Fibroblast of skin of right biceps (primary cell): ENCODE measurements around the gene CD300E.
"Not testable (repeated sequence)": the region's sequence is repeated elsewhere in the genome, so short reads cannot be mapped to it uniquely, and the experiment has no call there.

Experiments used
- DNase-seq: peaks from one replicate; pipeline ENCODE4 v3.0.0-alpha.2; 2013

Gene CD300E

GRCh38 chr17:74633326-74633725, 9.8 kb upstream of the CD300E start:
- no peak for DNase-seq

- no peak for DNase-seq
These were observed 9.1 kb upstream of the CD300E start for GRCh38 chr17:74632617-74633016.

- DNase-seq, result peak; percentile 35
These were observed 8.2 kb upstream of the CD300E start for GRCh38 chr17:74631468-74632450.

GRCh38 chr17:74630251-74630650, 6.7 kb upstream of the CD300E start:
- DNase-seq, result not testable (repeated sequence)

DNA sequence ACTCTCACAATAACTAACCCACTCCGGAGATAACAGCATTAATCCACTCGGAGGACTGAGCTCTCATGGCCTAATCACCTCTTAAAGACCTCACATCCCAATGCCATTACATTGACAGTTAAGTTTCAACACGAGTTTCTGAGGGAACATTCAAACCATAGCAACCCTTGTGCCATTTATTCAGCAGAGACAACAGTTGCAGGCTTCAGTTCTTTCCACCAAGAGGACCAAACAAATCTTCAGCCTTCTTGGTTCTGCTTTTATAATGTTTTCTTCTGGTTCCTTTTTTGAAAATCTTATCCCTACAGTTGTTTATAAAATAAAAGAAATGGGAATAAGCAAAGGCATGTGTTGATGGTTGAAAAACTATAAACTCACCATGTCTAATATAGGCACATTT, 2.1 kb upstream of the CD300E start:
- no peak for DNase-seq

DNA sequence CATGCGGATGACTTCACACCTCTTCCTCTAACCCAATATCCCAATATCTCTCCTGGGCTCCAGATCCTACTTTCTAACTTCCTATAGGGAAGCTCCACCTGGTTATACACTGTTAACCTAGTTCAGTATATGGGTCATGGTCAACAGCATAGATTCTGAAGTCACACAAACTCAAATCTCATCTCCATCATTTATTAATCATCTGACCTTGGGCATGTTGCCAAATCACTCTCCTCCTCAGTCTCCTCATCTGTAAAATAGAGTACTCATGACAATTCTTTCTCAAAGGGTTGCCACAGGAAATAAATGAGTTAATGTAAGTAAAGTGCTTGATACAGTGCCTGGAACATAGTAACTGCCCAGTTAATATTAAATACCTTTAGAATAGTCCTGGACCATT, 593 bp upstream of the CD300E start:
- no peak for DNase-seq

DNA sequence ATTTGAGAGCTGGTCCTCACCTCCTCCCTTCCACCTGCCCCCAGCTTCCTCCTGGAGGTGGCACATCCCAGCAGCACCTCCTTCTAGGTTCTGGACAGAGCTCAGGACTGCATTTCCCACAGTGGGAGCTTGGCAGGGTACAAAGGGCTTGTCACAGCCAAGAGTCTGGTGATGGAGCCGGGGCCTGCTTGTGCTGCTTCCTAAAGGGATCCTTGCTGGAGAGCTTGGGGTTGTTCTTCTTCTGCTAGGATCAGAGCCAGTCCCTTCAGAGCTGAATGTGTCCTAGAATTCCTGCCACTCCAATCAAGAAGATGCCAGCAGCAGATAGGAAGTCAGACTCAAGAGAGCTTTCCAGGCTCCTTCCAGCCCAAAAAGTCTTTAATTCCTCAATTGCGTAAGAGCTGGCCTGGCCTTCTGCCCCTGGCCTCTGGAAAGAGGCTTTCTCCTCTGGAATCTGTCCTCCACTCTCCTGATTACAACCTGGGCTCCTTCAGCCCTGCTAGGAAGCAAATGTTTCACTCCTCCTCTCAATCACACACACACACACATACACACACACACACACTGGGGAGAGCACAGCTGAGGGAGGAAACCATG, 4.4 kb downstream of the CD300E start:
- DNase-seq, result no peak

DNA sequence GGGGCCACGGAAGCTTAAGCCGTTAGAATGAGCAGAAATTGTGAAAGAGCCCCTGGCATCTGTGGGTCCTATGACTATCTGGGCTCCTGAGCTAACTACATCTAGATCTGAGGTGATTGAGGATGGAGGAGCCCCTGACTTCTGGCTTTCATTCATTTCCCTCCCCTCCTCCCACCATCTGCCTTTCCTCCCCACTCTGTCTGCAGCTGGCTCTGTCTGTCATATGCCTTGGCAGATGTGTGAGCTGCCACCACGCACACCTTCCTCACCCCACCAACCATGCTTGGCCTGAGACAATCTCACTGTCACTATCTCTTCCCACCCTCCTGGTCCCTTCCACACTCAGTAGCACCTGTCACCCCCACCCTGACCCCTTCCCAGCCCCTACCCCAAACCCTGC, 5.1 kb downstream of the CD300E start:
- DNase-seq, result no peak

- no peak for DNase-seq
These were observed 6.8 kb downstream of the CD300E start for GRCh38 chr17:74616696-74617095.

DNA sequence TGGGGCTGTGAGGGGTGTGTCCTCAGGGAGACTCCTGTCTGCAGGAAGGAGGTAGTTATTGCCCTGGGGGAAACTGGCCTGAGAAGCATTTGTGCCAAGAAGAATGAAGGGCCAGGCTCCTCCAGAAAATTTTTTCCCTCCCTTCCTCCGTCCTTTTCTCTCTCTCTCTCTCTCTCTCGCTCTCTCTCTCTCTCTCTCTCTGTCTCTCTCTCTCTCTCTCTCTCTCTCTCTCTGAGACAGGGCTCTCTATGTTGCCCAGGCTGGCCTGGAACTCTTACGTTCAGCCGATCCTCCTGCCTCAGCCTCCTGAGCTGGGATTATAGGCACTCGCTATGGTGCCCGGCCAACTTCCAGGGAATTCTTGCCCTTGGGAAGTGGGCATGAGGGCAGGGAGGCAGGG, 11.5 kb downstream of the CD300E start:
- DNase-seq, result no peak

DNA sequence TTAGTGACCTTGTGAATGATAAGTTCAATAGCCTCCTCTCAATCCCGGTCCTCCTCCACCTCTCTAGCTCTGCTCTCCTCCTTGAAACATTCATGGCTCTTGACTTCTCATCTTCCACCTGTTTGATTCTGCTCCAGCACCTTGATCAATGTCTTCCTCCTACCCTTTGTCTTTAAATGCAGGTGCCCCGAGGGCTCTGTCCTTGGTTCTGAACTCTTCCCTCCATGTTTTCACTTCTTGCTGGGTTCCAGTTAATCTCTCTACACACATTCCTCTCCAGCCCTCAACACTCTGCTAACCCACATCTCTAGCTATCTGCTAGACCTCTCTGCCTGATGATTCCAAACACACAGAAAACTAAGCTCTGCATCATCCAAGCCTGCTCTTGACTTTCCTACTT, 13.4 kb downstream of the CD300E start:
- DNase-seq, result no peak

GRCh38 chr17:74608511-74608910, 15.0 kb downstream of the CD300E start:
- no peak for DNase-seq

GRCh38 chr17:74607221-74607620, 16.3 kb downstream of the CD300E start:
- DNase-seq, result no peak

GRCh38 chr17:74606050-74606449, 17.5 kb downstream of the CD300E start:
- no peak for DNase-seq

GRCh38 chr17:74605361-74605760, 18.2 kb downstream of the CD300E start:
- DNase-seq, result peak; percentile 53

GRCh38 chr17:74604761-74605160, 18.8 kb downstream of the CD300E start:
- no peak for DNase-seq

- no peak for DNase-seq
These were observed 19.3 kb downstream of the CD300E start for GRCh38 chr17:74604200-74604599.

DNA sequence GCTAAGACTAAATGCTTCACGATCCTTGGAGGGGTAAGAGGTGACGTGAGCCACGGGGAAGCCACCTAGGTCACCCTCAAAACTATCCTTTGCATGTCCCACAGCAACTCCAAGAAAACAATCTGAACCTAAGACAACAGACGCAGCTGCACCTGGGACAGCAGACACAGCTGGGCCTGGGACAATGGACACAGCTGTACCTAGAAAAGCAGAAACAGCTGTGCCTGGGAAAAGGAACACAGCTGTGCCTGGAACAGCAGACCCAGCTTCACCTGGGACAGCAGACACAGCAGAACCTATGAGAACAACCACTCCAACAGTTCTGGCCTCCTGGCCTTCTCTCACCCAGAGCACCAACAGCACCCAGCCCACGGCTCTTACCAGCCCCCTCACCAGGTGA, 19.8 kb downstream of the CD300E start:
- no peak for DNase-seq

- no peak for DNase-seq
These were observed 20.4 kb downstream of the CD300E start for GRCh38 chr17:74603037-74603635.

GRCh38 chr17:74601944-74602572, 21.5 kb downstream of the CD300E start:
- peak; percentile 9 for DNase-seq

DNA sequence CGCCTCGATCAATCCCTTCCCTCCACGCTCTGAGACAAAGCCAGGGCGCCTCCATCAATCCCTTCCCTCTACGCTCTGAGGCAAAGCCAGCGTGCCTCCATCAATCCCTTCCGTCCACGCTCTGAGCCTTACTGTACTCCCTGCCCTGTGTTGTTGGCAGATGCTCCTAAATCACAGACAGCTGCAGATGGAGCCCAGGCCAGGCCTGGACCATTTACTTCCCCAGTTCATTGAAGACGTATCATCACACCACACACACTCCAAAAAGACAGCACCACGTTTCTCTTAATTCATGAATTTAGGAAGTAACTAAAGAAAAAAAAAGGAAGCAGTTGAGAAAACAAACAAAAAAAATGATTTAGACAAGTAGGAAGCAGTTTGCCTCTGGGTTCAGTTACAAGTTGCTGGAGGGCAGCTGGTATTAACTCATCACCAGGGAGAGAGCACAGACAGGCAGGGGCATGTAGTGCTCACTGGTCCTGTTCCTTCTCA, 24.0 kb downstream of the CD300E start:
- no peak for DNase-seq

DNA sequence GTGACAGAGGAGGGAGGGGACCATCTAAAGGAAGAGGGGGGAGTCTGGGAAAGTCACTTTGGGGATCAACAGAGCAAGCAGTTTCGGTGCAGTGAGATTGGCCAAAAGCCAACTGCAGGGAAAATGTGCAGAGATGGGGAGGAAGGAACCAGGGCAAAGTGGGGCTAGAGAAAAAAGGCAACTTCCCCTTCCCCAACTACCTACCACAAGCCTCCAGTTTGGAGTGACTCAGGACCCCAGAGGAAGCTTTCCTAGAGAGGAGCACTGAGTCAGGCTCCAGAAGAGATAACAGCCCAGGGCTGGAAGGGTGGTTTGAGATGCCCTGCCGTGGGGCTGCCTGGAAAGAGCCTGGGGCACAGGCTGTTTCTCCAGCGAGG, 24.5 kb downstream of the CD300E start:
- DNase-seq, result no peak

GRCh38 chr17:74598346-74599022, 25.1 kb downstream of the CD300E start:
- DNase-seq, result no peak
